HepG2 (cell line): ENCODE results near the gene CDK8. TPM values are rescaled to one million over a fixed set of nuclear protein-coding genes. Genes with fewer than 3 reads are reported as not detected.
A peak's percentile ranks its signal among the peaks of the same experiment; 100 is the strongest.

ENCODE experiments used
- ATAC-seq: fragments of 200-7000 bp; cut with Tn5 transposase; 3 replicates; pipeline ENCODE4 v1.9.1; 2020; ENCODE audit warnings: mild to moderate bottlenecking, moderate library complexity
- BruUV-seq: library from RNA; stranded (reverse); fragments of 400-500 nt; replicated peaks from 2 replicates; lab custom pipeline; 2021; lab: Mats Ljungman, UMichigan
- CTCF ChIA-PET: fragments of 300-600 bp; formaldehyde crosslinking; extraction: SDS; loops from one replicate; lab custom pipeline; 2021; ENCODE audit warnings: low total read pairs, inconsistent platforms, low intra/inter-chr PET ratio; lab: Yijun Ruan, JAX
- POLR2A ChIA-PET: fragments of 350-600 bp; sonication (Branson Sonifier 250); formaldehyde crosslinking; loops from one replicate; lab custom pipeline; 2020; ENCODE audit warnings: antibody characterized with exemption, inconsistent platforms; lab: Yijun Ruan, JAX
- DNase-seq: peaks from one replicate; pipeline ENCODE4 v3.0.0-alpha.2; 2015; ENCODE audit warnings: low spot score
- FAIRE-seq: peaks from 3 replicates; lab custom pipeline; 2011; peaks lifted over from hg19 to GRCh38; lab: Jason Lieb, UNC
- H2AFZ ChIP-seq: one replicate; pipeline ENCODE4 v1.6.1; 2011; ENCODE audit warnings: low read length, inconsistent platforms
- H3K27ac ChIP-seq: fragments of 300-600 bp; 3 replicates; pipeline ENCODE4 v1.8.0; 2011; ENCODE audit warnings: mixed run types, mild to moderate bottlenecking, mixed read lengths, low read length, inconsistent platforms; ENCODE audit not compliant: insufficient read depth; ENCODE audit errors: extremely low read length
- H3K27me3 ChIP-seq, 2 experiments: fragments of 200-600 bp in 1 of 2; 2 replicates in 1 of 2; 3 replicates in 1 of 2; pipeline versions ENCODE4 v1.6.0 to v1.8.0; 2011; ENCODE audit warnings: low read length in 2 of 2, mild to moderate bottlenecking in 2 of 2, moderate library complexity in 2 of 2, inconsistent platforms in 1 of 2; ENCODE audit not compliant: insufficient read depth in 2 of 2, control insufficient read depth in 1 of 2
- H3K36me3 ChIP-seq, 2 experiments: fragments of 200-600 bp in 1 of 2; replicated peaks in 1 of 2; 2 replicates in 1 of 2; 3 replicates in 1 of 2; pipeline versions ENCODE4 v1.5.1 to v1.8.0; 2011; ENCODE audit warnings: low read length in 2 of 2, inconsistent platforms in 1 of 2; ENCODE audit not compliant: insufficient read depth in 2 of 2, control insufficient read depth in 1 of 2
- H3K4me1 ChIP-seq: 2 replicates; pipeline ENCODE4 v1.5.1; 2012; ENCODE audit warnings: low read length, inconsistent platforms; ENCODE audit not compliant: insufficient read depth
- H3K4me2 ChIP-seq: 2 replicates; pipeline ENCODE4 v1.6.0; 2011; ENCODE audit warnings: low read depth, low read length, inconsistent platforms
- H3K4me3 ChIP-seq, 3 experiments: fragments of 200-600 bp in 1 of 3; sonication (generic), shearing (Covaris generic) in 1 of 3; replicated peaks in 1 of 3; 2 replicates each; pipeline ENCODE4 v1.5.1; 2011 to 2016; ENCODE audit warnings: low read length in 3 of 3, inconsistent platforms in 2 of 3, low read depth in 2 of 3, mild to moderate bottlenecking in 2 of 3, control low read depth in 1 of 3, mixed read lengths in 1 of 3; ENCODE audit not compliant: insufficient read depth in 1 of 3
- H3K79me2 ChIP-seq: one replicate; pipeline ENCODE4 v1.6.1; 2011; ENCODE audit warnings: low read length, inconsistent platforms; ENCODE audit not compliant: insufficient read depth
- H3K9ac ChIP-seq: 2 replicates; pipeline ENCODE4 v1.6.0; 2011; ENCODE audit warnings: mild to moderate bottlenecking, low read depth, low read length, inconsistent platforms; ENCODE audit not compliant: insufficient read depth
- H3K9me3 ChIP-seq: 2 replicates; pipeline ENCODE4 v1.5.1; 2012; ENCODE audit warnings: mild to moderate bottlenecking, low read length
- H4K20me1 ChIP-seq: 2 replicates; pipeline ENCODE4 v1.6.0; 2011; ENCODE audit warnings: inconsistent platforms, mild to moderate bottlenecking, low read length, moderate library complexity; ENCODE audit not compliant: insufficient read depth
- BATF2 ChIP-seq: sonication (generic); formaldehyde crosslinking; IDR thresholded peaks from 2 replicates; pipeline ENCODE4 v1.8.0; 2022; ENCODE audit warnings: mild to moderate bottlenecking, missing genetic modification reagents, moderate library complexity
- FOXJ3 ChIP-seq: sonication (generic); formaldehyde crosslinking; IDR thresholded peaks from 2 replicates; pipeline ENCODE4 v1.4.0; 2020; ENCODE audit warnings: missing genetic modification reagents, mild to moderate bottlenecking, borderline replicate concordance
- HOXA9 ChIP-seq: sonication (generic); formaldehyde crosslinking; IDR thresholded peaks from 2 replicates; pipeline ENCODE4 v1.8.1; 2022; ENCODE audit warnings: missing genetic modification reagents, mild to moderate bottlenecking, moderate library complexity, borderline replicate concordance
- KLF12 ChIP-seq: sonication (generic); formaldehyde crosslinking; IDR thresholded peaks from 2 replicates; pipeline ENCODE4 v1.4.0; 2020; ENCODE audit warnings: missing genetic modification reagents, borderline replicate concordance
- KLF9 ChIP-seq: IDR thresholded peaks from 2 replicates; pipeline ENCODE4 v1.6.1; 2016; ENCODE audit warnings: low read depth
- MAFF ChIP-seq: IDR thresholded peaks from 2 replicates; pipeline ENCODE4 v1.6.1; 2011; ENCODE audit warnings: low read depth, low read length, improper control_type of control experiment
- MAFK ChIP-seq, 2 experiments: IDR thresholded peaks in 1 of 2; conservative IDR thresholded peaks in 1 of 2; 2 replicates each; pipeline ENCODE4 v1.6.1; 2011; ENCODE audit warnings: improper control_type of control experiment in 2 of 2, low read length in 2 of 2
- PAX8 ChIP-seq: sonication (generic); formaldehyde crosslinking; IDR thresholded peaks from 2 replicates; pipeline ENCODE4 v1.8.0; 2022; ENCODE audit warnings: mild to moderate bottlenecking, missing genetic modification reagents, borderline replicate concordance
- RARG ChIP-seq: sonication (generic); formaldehyde crosslinking; IDR thresholded peaks from 2 replicates; pipeline ENCODE4 v1.4.0; 2020; ENCODE audit warnings: low read depth, mild to moderate bottlenecking, missing genetic modification reagents
- RFXANK ChIP-seq: IDR thresholded peaks from 2 replicates; pipeline ENCODE4 v1.6.1; 2016
- ZSCAN30 ChIP-seq: sonication (generic); formaldehyde crosslinking; IDR thresholded peaks from 2 replicates; pipeline ENCODE4 v1.5.0; 2020; ENCODE audit warnings: mild to moderate bottlenecking, missing genetic modification reagents
- ZSCAN9 ChIP-seq: IDR thresholded peaks from 2 replicates; pipeline ENCODE4 v1.6.1; 2016; ENCODE audit warnings: borderline replicate concordance
- WGBS: methylation state at CpG from one replicate; pipeline ENCODE4 v1.1.6; 2017; ENCODE audit warnings: low lambda C conversion rate; 5-methylcytosine and 5-hydroxymethylcytosine counted together
- in situ Hi-C: cut with HindIII; loops from 2 replicates; pipeline ENCODE4 v1.10.0; 2017; ENCODE audit warnings: low pct_unique_long_range_greater_than_20kb; ENCODE audit not compliant: extremely low pct_ligation_motif_present
- intact Hi-C: fragments of 100-400 bp; cut with micrococcal nuclease; formaldehyde crosslinking; loops from one replicate; pipeline ENCODE4 v1.10.0; 2022; ENCODE audit not compliant: unreplicated experiment
- polyA plus RNA-seq, 8 experiments: library from polyadenylated mRNA; depleted of rRNA in 3 of 8; stranded (reverse) in 7 of 8; unstranded in 1 of 8; fragments of >200 nt; fragmentation: Illumina TruSeq in 4 of 8; extraction: Trizol in 4 of 8; gene quantifications; 2 replicates each; pipeline versions ENCODE4 v1.2.1 to v1.2.3, GENCODE V29; 2011 to 2016; ENCODE audit warnings: low read depth in 4 of 8, missing spikeins in 1 of 8, mixed read lengths in 1 of 8; ENCODE audit not compliant: insufficient read depth in 1 of 8
- total RNA-seq, 5 experiments: library from RNA; depleted of rRNA; stranded (reverse); fragments of >200 nt; fragmentation: Illumina TruSeq; extraction: Trizol; gene quantifications; 2 replicates each; pipeline ENCODE4 v1.2.3, GENCODE V29; 2016; ENCODE audit warnings: low read depth in 1 of 5
- TF ChIP-seq, protein P1 (sequence below): sonication (generic); formaldehyde crosslinking; IDR thresholded peaks from 2 replicates; pipeline ENCODE4 v1.4.0; 2020; ENCODE audit warnings: missing genetic modification reagents

The CDK8 gene
- total and polyA plus RNA-seq, 2 of the 13 experiments (the other 11 are each of a cell fraction or from before 2014, with no cell fraction given), result 15.8 to 16.4 TPM

GRCh38 chr13:26272621-26273020 is 18.7 kb downstream of the CDK8 start (continued):
- TF ChIP-seq, protein P1, sequence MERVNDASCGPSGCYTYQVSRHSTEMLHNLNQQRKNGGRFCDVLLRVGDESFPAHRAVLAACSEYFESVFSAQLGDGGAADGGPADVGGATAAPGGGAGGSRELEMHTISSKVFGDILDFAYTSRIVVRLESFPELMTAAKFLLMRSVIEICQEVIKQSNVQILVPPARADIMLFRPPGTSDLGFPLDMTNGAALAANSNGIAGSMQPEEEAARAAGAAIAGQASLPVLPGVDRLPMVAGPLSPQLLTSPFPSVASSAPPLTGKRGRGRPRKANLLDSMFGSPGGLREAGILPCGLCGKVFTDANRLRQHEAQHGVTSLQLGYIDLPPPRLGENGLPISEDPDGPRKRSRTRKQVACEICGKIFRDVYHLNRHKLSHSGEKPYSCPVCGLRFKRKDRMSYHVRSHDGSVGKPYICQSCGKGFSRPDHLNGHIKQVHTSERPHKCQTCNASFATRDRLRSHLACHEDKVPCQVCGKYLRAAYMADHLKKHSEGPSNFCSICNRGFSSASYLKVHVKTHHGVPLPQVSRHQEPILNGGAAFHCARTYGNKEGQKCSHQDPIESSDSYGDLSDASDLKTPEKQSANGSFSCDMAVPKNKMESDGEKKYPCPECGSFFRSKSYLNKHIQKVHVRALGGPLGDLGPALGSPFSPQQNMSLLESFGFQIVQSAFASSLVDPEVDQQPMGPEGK (CRISPR knock-in tag), result no peak
- no peak for TF ChIP-seq FOXJ3 (CRISPR knock-in tag)
- no peak for TF ChIP-seq RARG (CRISPR knock-in tag)
- TF ChIP-seq HOXA9, result no peak
- TF ChIP-seq, all 625 proteins: peak for 0

- Histone ChIP-seq H3K36me3 (0 out of 5 replicates have a peak, but pooled peaks cover 0 to 2% of the 10 kb centered on the region in 2 experiments), H3K4me3 (no peak overlapping the region), H3K79me2 (peaks cover 26% of the 10 kb centered on the region), H4K20me1 (no peaks in the 10 kb centered on the region), H2AFZ (no peak overlapping the region), H3K4me1 (0 out of 2 replicates have a peak, but pooled peaks cover 10% of the 10 kb centered on the region), H3K9me3 (no peaks in the 10 kb centered on the region), H3K9ac (no peak overlapping the region), H3K27ac (no peak overlapping the region), H3K4me2 (no peak overlapping the region), H3K27me3 (no peaks in the 10 kb centered on the region)
- no peak for FAIRE-seq
- intact Hi-C loops, result no loop called here
- ChIA-PET POLR2A (no interaction called here), CTCF (no interaction called here)
- no peak for ATAC-seq
- 100% methylated on average over 2 of the region's 2 CpGs for WGBS
- BruUV-seq, result no TSS peak
- TF ChIP-seq ZSCAN9 (CRISPR knock-in tag), result no peak
- TF ChIP-seq RFXANK (CRISPR knock-in tag), result no peak
- TF ChIP-seq ZSCAN30 (CRISPR knock-in tag), result no peak
- no peak for TF ChIP-seq KLF12 (CRISPR knock-in tag)
- no peak for TF ChIP-seq BATF2 (CRISPR knock-in tag)
- no peak for TF ChIP-seq PAX8
- TF ChIP-seq KLF9, result no peak
- peak; percentile 12; the same call in 1 of the 2 replicates for TF ChIP-seq MAFF
- peak; percentile 10 to 41; a peak in 1 of 4 replicates for TF ChIP-seq MAFK (conservative IDR thresholded peaks at IDR 0.05 in 1 of 2, IDR thresholded peaks at IDR 0.05 in 1 of 2; ENCODE audit: low read length in 2 of 2)
- in situ Hi-C loops, result no loop called here
- DNase-seq, result no peak
Measured at GRCh38 chr13:26280295-26280694, 26.4 kb downstream of the CDK8 start.
